IPS-NIHi11 (cell line): ENCODE data around the gene IPO13.

Experiments used
- DNase-seq: peaks from one replicate; pipeline ENCODE4 v3.0.0; 2012; ENCODE audit warnings: mixed read lengths, low spot score

Gene IPO13

DNA sequence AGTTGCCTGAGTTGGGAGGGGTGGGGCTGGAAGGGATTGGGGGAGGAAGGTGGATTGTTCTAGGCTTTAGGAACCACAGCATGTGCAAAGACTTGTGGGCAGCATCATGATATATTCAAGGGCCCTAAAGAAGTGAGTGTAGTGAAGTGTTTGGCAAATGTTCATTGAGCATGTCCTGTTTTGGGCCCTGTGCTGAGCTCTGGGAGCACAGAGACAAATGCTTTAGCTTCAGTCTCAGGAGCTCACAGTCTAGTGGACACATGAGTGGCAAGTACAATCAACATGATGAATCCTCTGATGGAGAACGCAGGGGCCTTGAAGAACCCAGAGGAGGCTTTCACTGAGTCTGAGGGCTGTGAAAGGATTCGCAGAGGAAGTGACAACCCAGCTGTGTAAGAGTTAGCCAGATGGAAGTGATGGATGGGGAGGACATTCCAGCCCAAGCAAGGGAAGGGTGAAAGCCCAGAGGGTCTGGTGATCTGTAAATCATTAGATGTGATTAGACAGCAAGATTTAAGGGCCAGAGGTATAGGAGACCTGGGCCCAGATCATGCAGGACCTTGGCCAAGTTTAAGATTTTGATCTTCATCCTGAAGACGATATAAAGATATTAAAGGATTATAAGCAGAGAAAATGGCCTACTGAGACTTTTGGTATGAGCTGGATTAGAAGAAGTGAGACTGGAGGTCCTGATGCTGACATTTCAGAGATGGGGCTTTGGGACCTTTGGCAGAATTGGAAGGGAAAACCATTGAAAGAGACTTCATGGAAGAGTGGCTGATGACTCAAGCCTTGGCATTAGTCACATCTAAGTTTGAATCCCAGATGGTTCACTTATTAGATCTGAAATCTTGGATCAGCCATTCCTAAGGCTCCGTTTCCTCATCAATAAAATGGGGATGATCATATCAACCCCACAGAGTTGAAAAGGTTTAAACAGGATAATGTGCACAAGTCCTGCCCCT, 4.6 kb downstream of the IPO13 start:
- DNase-seq, result no peak

DNA sequence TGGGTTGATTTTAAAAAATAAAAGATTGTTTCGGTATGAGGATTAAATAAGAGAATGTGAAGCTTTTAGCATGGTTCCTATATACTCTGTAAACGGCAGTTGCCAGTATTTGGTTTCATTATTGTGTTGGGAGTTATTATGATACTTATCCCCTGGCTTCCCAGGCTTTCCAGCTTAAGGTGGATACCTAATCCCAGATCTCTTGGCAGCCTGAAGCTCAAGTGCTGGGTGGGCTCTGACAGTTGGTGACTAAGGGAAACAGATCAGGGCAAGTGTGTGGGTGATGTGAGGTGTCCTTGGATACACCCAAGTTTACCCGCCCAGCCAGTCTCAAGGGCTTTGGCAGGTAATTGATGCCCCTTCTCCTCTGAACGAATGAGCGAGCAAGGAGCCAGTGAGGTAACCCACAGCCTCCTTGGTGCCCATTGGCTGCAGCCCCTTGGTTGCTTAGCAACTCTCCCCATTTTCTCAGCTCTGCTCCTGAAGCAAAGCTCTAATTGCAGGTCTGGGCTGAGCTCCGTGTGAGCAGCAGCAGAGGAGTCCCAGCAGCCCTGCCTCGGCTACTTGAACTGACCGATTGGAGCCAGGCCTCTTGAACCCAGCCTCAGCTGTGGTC, 6.1 kb downstream of the IPO13 start:
- peak; percentile 88 for DNase-seq

DNA sequence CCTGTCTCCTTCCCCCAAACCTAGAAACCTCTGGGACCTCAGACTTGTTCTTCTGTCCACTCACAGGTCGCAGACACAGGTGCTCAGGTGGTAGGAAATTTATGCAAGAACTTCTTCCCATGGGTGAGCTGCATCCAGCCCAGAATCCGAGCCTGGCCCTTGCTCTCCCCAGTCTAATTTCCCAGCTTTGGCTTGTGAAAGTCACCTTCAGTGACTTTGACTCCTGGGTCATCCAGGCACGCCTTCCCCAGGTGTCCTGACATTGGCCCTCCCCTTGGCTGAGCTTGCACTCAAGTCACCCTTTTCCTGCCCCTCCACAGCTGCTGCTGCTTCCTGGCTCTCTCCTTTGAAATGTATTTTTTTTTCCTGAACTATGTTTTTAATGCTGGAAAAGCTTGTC, 6.6 kb downstream of the IPO13 start:
- no peak for DNase-seq

DNA sequence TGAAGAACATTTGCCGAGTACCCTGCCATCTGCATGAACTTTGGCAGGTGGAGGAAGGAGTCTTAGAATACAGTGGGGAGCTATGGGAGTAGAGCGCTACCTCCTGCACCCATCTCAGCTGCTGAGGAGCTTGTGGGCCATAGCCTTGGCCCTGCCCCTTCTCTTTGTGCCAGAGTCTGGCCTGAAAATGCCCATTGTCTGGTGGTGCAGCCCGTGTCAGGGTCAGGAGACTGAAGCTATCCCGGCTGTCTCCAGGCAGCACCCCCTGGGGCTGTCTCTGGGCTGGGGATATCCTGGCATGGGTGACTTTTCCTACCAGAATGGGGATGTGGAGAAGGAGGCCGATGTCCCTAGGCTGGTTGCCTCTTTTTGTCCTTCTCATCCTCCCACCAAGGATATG, 7.3 kb downstream of the IPO13 start:
- DNase-seq, result no peak

DNA sequence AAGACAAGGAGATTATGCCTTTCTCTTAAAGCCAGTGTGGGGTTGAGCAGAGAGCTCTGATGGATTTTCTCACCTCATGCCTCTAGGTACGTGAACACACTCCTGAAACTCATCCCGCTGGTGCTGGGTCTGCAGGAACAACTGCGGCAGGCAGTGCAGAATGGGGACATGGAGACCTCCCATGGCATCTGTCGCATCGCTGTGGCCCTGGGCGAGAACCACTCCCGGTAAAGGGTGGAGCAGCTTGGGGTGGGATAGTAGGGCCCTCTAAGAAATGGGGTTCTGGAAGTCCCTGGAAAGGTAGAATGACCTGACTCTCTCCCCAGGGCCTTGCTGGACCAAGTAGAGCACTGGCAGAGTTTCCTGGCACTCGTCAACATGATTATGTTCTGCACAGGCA, 9.5 kb downstream of the IPO13 start:
- no peak for DNase-seq

DNA sequence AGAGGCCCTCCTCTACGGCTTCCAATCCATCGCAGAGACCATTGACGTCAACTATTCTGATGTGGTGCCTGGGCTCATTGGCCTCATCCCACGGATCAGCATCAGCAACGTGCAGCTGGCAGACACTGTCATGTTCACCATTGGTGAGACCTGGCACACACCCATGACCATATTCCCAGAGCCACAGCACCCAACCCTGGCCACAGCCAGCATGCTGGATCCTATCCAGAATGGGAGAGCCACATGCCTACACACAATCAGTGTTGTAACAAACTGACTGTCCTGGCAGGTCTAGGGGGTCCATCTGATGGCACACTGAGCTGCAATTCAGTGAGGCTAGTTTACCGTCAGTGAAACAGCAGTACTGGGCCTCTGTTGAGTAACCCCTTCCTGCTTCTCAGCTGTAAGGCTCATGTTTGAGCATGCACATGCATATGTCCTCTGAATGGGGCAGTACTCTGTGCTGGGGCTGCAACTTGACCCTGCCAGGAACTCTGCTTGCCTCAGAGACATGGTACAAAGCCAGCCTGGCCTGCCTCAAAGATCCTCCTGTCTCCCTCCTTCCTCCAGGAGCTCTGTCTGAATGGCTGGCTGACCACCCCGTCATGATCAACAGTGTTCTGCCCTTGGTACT, 10.8 kb downstream of the IPO13 start:
- no peak for DNase-seq

DNA sequence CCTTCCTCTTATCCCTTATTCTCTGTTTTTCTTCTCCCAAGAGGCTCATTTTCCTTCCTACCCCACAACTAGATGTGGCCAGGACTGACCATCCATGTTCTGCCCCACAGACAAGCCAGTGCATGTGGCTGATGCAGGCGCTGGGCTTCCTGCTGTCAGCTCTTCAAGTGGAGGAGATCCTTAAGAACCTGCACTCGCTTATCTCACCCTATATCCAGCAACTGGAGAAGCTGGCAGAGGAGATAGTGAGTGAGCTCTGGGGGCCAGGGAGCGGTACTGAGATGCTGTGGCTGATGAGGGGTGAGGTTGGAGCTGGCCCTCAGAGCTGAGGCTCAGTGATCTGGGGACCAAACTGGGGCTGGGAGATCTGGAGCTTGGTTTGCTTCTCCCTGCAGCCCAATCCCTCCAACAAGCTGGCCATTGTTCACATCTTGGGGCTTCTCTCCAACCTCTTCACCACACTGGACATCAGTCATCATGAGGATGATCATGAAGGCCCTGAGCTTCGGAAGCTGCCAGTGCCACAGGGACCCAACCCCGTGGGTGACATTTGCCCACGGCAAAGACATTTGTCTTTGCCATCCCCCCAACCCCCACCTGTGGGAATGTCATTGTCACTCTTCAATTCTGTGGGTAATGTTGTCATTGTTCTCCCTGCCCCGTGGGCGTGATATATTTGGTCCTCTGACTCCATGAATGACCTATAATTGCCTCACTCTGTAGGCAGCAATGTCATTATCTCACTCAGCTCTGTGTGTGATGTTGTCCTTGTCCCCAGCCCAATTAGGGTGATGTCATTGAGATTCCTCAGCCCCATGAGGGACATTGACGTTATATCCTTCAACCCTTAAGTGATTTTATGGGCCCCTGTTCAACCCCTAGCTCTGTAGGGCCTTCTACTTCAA, 11.9 kb downstream of the IPO13 start:
- DNase-seq, result no peak

DNA sequence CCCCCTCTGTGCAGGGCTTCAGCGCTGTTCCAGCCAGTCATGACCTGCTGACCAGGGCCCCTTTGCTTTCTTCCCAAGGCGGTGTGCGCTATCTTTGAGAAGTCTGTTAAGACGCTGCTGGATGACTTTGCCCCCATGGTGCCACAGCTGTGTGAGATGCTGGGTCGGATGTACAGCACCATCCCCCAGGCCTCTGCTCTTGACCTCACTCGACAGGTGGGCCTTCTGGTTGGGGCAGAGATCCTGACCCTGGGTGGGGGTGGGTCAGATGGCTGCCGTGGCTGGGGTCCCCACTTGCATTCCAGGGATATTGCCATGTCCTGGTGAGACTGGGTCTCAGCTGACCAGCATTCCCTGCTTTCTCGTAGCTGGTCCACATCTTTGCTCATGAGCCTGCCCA, 14.0 kb downstream of the IPO13 start:
- DNase-seq, result no peak

DNA sequence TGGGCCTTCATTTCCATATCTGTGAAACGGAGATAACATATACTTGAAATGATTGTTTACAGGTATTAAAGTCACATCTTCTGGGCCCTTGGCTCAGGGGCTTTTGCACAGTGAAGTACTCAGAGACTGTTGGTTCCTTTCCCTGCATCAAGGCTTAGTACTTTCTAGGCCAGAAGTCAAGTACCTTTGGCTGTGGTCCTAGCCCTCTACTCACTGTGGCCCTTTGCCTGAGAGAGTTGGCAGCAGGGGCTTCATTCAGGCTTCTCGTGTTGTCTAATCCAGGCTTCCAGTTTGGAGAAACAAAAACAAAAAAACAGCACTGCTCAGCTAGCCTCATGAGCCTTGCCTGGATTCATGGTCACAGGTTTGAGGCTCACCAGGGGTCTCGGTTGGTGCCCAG, 14.9 kb downstream of the IPO13 start:
- no peak for DNase-seq

DNA sequence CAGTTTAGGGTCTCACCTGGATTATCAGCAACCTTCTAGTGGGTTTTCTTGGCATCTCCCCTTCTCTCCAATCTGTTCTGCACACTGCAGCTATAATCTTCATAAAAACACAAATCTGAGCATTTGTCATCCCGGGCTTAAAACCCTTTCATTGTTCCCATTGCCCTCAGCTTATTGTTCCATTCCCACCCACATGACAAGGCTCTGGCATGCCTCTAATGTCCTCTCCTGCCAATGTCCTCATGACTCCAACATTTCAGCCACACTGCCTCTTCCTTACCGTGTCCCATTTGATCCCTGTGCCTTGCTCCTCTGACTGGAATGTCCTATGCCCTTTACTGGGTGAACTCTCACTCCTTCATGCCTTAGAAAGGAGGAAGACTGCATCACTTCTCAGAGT, 15.6 kb downstream of the IPO13 start:
- no peak for DNase-seq

DNA sequence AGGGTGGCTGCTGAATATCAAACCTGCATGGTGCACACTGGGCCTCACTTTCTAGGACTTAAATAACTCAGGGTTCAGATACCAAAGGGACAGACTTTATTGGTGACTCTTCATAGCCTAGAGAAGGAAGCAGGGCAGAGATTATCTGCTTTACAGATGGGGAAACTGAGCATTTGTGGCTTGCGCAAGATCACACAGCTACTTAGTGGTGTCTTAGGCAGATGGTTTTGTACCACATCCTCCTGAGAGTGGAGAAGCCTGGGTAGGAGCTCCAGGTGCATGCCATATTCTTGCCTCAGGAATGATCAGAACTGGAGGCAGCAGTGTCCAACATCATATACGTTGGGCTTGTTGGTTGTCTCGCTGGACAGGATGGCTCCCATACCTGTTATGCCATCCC, 16.3 kb downstream of the IPO13 start:
- DNase-seq, result no peak

DNA sequence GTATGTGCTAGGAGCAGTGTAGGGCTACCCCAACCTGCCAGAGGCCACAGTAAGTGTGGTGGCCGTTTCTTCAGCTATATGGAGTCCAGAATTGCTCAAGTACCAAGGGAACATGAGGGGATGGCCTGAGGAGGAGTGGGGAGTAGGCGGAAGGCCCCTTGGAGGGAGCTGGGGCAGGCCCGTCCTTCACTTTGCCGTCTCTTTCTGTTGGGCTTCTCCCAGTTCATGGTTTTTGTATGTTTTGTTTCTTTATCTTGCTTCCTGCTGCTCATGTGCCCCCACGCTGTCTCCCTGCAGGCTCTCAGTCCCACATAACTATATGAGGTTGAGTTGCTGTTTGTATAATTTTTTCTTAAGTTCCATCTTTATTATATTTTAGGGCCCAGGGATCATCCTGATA, 17.1 kb downstream of the IPO13 start:
- no peak for DNase-seq

DNA sequence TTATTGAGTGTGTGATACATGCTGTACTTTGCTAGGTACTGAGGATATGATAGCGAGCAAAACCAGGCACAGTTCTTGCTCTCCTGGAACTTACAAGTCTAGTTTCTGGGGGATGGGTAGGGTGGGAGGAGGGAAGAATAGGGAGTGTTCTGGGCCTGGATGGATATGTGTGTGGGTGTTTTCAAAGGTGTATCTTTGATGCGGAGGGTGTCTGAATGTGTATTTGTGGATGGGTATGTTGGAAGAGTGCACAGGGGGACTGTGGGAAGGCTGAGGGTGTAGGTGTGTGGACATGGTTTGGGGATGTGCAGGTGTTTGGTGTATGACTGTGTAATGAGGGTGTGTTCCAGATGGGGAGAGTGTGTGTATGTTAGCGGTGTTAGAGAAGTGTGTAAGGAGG, 18.6 kb downstream of the IPO13 start:
- DNase-seq, result no peak

DNA sequence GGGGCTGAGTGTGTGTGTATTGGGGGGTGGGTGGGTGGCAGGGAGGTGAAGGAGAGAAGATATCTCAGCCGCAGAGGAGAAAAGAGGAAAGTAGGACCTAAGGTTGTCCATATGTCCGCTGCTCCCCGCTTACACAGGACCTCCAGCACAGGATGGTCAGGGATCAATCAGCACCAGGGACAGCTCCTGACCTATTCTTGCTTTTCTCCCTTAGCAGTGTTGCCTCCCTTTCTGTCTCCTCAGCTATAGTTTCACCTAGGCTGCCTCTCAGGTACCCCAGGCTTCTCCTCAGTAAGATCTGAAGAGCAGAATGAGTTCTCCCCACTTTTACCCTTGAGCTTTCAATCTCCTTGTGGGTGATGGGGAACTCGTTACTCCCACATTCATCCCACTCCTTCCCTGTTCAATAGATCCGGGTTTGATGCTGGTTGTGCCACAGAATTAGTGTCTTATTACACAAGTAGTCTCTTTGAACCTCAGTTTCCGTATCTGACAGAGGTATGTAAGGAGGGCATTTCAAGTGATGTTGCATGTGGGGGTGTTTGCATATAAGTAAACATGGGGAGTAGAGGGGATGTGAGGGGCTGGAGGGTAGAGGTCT, 21.7 kb downstream of the IPO13 start:
- DNase-seq, result peak; percentile 82

DNA sequence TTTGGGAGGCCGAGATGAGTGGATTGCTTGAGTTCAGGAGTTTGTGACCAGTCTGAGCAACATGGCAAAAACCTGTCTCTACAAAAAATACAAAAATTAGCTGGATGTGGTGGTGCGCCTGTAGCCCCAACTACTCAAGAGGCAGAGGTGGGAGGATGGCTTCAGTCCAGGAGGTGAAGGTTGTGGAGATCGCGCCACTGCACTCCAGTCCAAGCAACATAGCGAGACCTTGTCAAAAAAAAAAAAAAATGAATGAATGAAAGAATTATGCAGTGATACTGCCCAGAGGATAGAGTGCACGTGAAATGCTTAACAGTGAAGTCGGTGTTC, 22.6 kb downstream of the IPO13 start:
- DNase-seq, result no peak

DNA sequence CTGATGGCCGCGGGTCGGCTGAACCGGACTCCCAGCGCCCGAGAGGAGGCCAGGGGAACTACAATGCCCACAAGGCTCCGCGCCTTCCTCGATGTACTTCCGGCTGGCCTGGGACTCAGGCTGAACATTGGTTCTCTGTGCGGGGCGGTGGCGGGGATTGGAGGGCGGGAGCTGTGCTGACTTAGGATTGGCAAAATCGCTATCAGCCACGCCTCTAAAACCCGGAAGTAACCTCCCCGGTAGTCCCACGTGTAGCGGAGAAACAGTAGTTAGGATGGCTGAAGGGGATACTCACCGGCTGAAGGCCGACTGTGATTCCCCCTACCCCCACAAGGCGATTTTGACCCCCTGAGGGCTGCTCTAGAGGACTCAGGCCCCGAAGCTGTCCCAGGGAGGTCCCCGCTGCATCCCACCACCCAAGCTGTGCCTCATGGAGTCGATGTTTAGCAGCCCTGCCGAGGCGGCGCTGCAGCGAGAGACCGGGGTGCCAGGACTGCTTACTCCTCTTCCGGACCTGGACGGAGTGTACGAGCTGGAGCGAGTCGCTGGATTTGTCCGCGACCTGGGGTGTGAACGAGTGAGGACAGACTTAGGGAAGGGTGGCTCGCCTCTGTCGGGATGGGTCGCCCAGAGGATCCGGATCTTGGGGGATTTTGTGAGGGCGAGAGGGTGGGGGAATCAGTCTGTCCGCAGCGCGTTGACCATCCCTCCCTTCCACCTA, 23.2 kb downstream of the IPO13 start, which contains the start of gene DPH2:
Gene DPH2, plus strand, starts transcription at position 265 of the 721 bp plus-strand sequence. Its CDS starts 166 bp downstream, at position 431.
- peak; percentile 98 for DNase-seq

DNA sequence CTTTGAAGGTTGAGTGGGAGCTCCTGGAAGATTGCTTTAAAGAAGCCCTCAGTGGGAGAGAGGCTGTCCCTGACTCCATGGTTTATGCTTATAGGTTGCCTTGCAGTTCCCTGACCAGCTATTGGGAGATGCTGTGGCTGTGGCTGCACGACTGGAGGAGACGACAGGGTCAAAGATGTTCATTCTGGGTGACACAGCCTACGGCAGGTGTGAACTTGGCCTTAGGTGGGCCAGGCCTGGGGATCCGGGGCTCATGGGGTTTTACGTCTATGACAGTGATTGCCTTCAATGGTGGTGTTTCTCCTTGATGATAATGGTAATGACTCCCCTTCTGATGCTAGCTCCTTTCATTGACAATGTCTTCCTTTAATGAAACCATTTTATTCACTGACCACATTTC, 23.8 kb downstream of the IPO13 start:
- no peak for DNase-seq

DNA sequence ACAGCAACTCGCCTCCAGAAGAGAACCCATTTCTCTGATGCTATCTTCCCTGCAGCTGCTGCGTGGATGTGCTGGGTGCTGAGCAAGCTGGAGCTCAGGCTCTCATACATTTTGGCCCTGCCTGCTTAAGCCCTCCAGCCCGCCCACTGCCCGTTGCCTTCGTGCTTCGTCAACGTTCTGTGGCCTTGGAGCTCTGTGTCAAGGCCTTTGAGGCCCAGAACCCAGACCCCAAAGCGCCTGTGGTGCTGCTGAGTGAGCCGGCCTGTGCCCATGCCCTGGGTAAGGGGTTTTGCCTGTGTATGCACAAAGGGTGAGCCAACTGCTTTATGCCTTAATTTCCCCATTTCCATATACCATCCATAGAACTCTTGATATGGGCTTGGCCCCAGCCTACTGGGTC, 24.2 kb downstream of the IPO13 start:
- no peak for DNase-seq

DNA sequence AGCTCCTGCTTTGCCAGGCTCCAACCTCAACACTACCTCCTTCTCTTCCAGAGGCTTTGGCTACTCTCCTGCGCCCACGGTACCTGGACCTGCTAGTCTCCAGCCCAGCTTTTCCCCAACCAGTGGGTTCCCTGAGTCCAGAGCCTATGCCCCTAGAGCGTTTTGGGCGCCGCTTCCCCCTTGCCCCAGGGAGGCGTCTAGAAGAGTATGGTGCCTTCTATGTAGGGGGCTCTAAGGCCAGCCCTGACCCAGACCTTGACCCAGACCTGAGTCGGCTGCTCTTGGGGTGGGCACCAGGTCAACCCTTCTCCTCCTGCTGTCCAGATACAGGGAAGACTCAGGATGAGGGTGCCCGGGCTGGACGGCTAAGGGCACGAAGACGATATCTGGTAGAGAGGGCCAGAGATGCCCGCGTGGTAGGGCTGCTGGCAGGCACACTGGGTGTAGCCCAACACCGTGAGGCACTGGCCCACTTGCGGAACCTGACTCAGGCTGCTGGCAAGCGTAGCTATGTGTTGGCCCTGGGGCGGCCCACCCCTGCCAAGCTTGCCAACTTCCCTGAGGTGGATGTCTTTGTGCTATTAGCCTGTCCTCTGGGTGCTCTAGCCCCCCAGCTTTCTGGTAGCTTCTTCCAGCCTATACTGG, 24.7 kb downstream of the IPO13 start:
- no peak for DNase-seq

DNA sequence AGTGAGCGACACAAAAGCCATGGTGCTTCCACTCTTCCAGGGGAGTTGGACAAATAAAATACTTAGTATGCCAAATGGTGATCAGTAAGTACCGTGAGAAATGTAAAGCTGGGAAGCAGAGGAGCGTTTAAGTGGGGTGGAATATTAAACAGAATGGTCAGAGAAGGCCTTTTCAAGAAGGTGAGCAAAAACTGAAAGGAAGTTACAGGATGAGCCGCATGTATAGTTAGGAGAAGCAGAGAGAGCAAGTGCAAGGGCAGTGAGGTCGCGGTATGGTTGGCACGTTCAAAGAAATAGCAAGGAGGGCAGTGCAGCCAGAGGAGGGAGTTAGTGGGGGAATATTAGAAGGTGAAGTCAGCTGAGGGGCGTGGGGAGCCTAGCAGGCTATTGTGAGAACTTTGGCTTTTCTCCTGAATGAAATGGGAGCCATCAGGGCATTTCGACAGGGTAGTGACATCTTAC, 27.3 kb downstream of the IPO13 start:
- DNase-seq, result no peak
